Measurements from ENCODE around the gene PRKCH.

The PRKCH gene

DNA sequence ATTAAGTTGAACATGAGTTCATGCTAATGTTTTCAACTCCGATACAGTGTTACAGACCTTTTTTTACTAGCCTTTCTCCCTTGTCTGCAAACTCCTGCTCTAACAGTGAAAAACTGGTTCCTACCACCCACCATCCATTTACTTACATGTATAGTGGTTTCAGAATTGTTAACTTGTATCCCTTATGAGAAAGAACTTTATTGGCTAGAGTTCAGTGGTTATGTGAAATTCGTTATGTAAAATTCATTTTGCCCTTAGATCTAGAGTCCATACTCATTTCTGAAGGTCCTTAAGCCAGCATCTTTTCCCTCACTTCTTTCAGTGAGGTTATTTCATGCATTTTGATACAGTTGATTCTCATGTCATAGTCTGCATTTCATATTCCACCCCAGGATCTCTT lies 51.0 kb downstream of the PRKCH start:
- DNase-seq (ENCODE audit: low spot score), result no peak

GRCh38 chr14:61372842-61373555 lies 51.6 kb downstream of the PRKCH start:
- H3K36me3 ChIP-seq (replicated peaks in 1 of 2; ENCODE audit: control insufficient read depth in 2 of 2, insufficient read depth in 2 of 2, low read length in 2 of 2), result no peaks in the 10 kb centered on the region
- H3K4me2 ChIP-seq (ENCODE audit: insufficient read depth, low read length, poor library complexity, severe bottlenecking), result no peak overlapping the region
- no peak overlapping the region for H2BK15ac ChIP-seq (ENCODE audit: low read length)
- no peak overlapping the region for H4K8ac ChIP-seq (ENCODE audit: low read depth, low read length)
- H3K27ac ChIP-seq (replicated peaks; ENCODE audit: low read length), result no peak overlapping the region
- no peak for DNase-seq (ENCODE audit: low spot score)
- no peaks in the 10 kb centered on the region for H3K79me1 ChIP-seq (ENCODE audit: low read depth, low read length)
- H3K4me3 ChIP-seq (ENCODE audit: low read length in 2 of 2), result no peak overlapping the region
- no peak overlapping the region for H2BK5ac ChIP-seq (ENCODE audit: low read length)
- no peak overlapping the region for H4K91ac ChIP-seq (ENCODE audit: low read depth, low read length, poor library complexity)
- H2BK12ac ChIP-seq (ENCODE audit: low read length), result no peak overlapping the region
- H2AK5ac ChIP-seq (ENCODE audit: low read depth, low read length), result no peak overlapping the region
- H3K14ac ChIP-seq (ENCODE audit: low read length), result no peak overlapping the region
- H3K9me3 ChIP-seq (replicated peaks in 1 of 2; ENCODE audit: control insufficient read depth in 2 of 2, insufficient read depth in 1 of 2, low read depth in 1 of 2, low read length in 2 of 2), result peaks cover 0 to 13% of the 10 kb centered on the region in 2 donors
- H3K4me1 ChIP-seq (ENCODE audit: control insufficient read depth in 2 of 2, insufficient read depth in 1 of 2, low read depth in 1 of 2, low read length in 2 of 2), result peaks cover 0 to 2% of the 10 kb centered on the region in 2 donors
- H2BK120ac ChIP-seq (ENCODE audit: low read depth, low read length), result no peak overlapping the region
- H2AFZ ChIP-seq (ENCODE audit: low read length), result no peak overlapping the region
- no peak overlapping the region for H3K9ac ChIP-seq (ENCODE audit: low read depth, low read length, poor library complexity)
- no peak overlapping the region for H3K4ac ChIP-seq (ENCODE audit: low read length)
- H3K27me3 ChIP-seq (ENCODE audit: control insufficient read depth in 3 of 3, insufficient read depth in 3 of 3, low read depth in 1 of 3, low read length in 3 of 3), result no peaks in the 10 kb centered on the region
- WGBS, 2 donors (ENCODE audit: extremely low coverage in 2 of 2, insufficient read length in 2 of 2, insufficient replicate concordance in 1 of 2), result no CpG with 5 or more reads among the region's 3 CpGs
- H3K18ac ChIP-seq (ENCODE audit: low read length), result no peak overlapping the region
- H3K23ac ChIP-seq (ENCODE audit: low read depth, low read length, poor library complexity), result no peak overlapping the region

More for the DNA sequence above, 51.0 kb downstream of the PRKCH start:
- H3K4me3 ChIP-seq (ENCODE audit: low read length in 2 of 2), result no peak overlapping the region
- WGBS, 2 donors (ENCODE audit: extremely low coverage in 2 of 2, insufficient read length in 2 of 2, insufficient replicate concordance in 1 of 2), result no CpG with 5 or more reads among the region's 2 CpGs
- no peak overlapping the region for H2BK15ac ChIP-seq (ENCODE audit: low read length)
- no peak overlapping the region for H3K4me2 ChIP-seq (ENCODE audit: insufficient read depth, low read length, poor library complexity, severe bottlenecking)
- H3K14ac ChIP-seq (ENCODE audit: low read length), result no peak overlapping the region
- no peak overlapping the region for H2BK120ac ChIP-seq (ENCODE audit: low read depth, low read length)
- H4K8ac ChIP-seq (ENCODE audit: low read depth, low read length), result no peak overlapping the region
- no peak overlapping the region for H3K23ac ChIP-seq (ENCODE audit: low read depth, low read length, poor library complexity)
- H2AFZ ChIP-seq (ENCODE audit: low read length), result no peak overlapping the region
- no peak overlapping the region for H3K9ac ChIP-seq (ENCODE audit: low read depth, low read length, poor library complexity)
- no peak overlapping the region for H3K27ac ChIP-seq (replicated peaks; ENCODE audit: low read length)
- no peaks in the 10 kb centered on the region for H3K27me3 ChIP-seq (ENCODE audit: control insufficient read depth in 3 of 3, insufficient read depth in 3 of 3, low read depth in 1 of 3, low read length in 3 of 3)
- no peaks in the 10 kb centered on the region for H3K79me1 ChIP-seq (ENCODE audit: low read depth, low read length)
- H2AK5ac ChIP-seq (ENCODE audit: low read depth, low read length), result no peak overlapping the region
- H2BK5ac ChIP-seq (ENCODE audit: low read length), result no peak overlapping the region
- H3K4me1 ChIP-seq (ENCODE audit: control insufficient read depth in 2 of 2, insufficient read depth in 1 of 2, low read depth in 1 of 2, low read length in 2 of 2), result peaks cover 0 to 2% of the 10 kb centered on the region in 2 donors
- no peak overlapping the region for H2BK12ac ChIP-seq (ENCODE audit: low read length)
- H4K91ac ChIP-seq (ENCODE audit: low read depth, low read length, poor library complexity), result no peak overlapping the region
- H3K36me3 ChIP-seq (replicated peaks in 1 of 2; ENCODE audit: control insufficient read depth in 2 of 2, insufficient read depth in 2 of 2, low read length in 2 of 2), result no peaks in the 10 kb centered on the region
- no peak overlapping the region for H3K18ac ChIP-seq (ENCODE audit: low read length)
- H3K9me3 ChIP-seq (replicated peaks in 1 of 2; ENCODE audit: control insufficient read depth in 2 of 2, insufficient read depth in 1 of 2, low read depth in 1 of 2, low read length in 2 of 2), result peaks cover 0 to 13% of the 10 kb centered on the region in 2 donors
- H3K4ac ChIP-seq (ENCODE audit: low read length), result no peak overlapping the region

- Histone ChIP-seq H3K4me1 (ENCODE audit: control insufficient read depth in 2 of 2, insufficient read depth in 1 of 2, low read depth in 1 of 2, low read length in 2 of 2) (no peaks in the 10 kb centered on the region), H2BK12ac (ENCODE audit: low read length) (no peak overlapping the region), H3K27me3 (ENCODE audit: control insufficient read depth in 3 of 3, insufficient read depth in 3 of 3, low read depth in 1 of 3, low read length in 3 of 3) (no peaks in the 10 kb centered on the region), H2BK120ac (ENCODE audit: low read depth, low read length) (no peak overlapping the region), H3K9me3 (replicated peaks in 1 of 2; ENCODE audit: control insufficient read depth in 2 of 2, insufficient read depth in 1 of 2, low read depth in 1 of 2, low read length in 2 of 2) (peaks cover 0 to 13% of the 10 kb centered on the region in 2 donors), H4K91ac (ENCODE audit: low read depth, low read length, poor library complexity) (no peak overlapping the region), H3K23ac (ENCODE audit: low read depth, low read length, poor library complexity) (no peak overlapping the region), H3K9ac (ENCODE audit: low read depth, low read length, poor library complexity) (no peak overlapping the region), H3K79me1 (ENCODE audit: low read depth, low read length) (no peaks in the 10 kb centered on the region), H3K4me3 (ENCODE audit: low read length in 2 of 2) (no peak overlapping the region), H4K8ac (ENCODE audit: low read depth, low read length) (no peak overlapping the region), H3K4me2 (ENCODE audit: insufficient read depth, low read length, poor library complexity, severe bottlenecking) (no peak overlapping the region), H2BK15ac (ENCODE audit: low read length) (no peak overlapping the region), H3K14ac (ENCODE audit: low read length) (no peak overlapping the region), H3K27ac (replicated peaks; ENCODE audit: low read length) (no peak overlapping the region), H2AFZ (ENCODE audit: low read length) (no peak overlapping the region), H3K4ac (ENCODE audit: low read length) (no peak overlapping the region), H3K18ac (ENCODE audit: low read length) (no peak overlapping the region), H2AK5ac (ENCODE audit: low read depth, low read length) (no peak overlapping the region), H2BK5ac (ENCODE audit: low read length) (no peak overlapping the region), H3K36me3 (replicated peaks in 1 of 2; ENCODE audit: control insufficient read depth in 2 of 2, insufficient read depth in 2 of 2, low read length in 2 of 2) (no peaks in the 10 kb centered on the region)
- DNase-seq (ENCODE audit: low spot score), result no peak
- WGBS, 2 donors (ENCODE audit: extremely low coverage in 2 of 2, insufficient read length in 2 of 2, insufficient replicate concordance in 1 of 2), result no CpG with 5 or more reads among the region's 3 CpGs
Measured at GRCh38 chr14:61374284-61374683, 52.9 kb downstream of the PRKCH start.

DNA sequence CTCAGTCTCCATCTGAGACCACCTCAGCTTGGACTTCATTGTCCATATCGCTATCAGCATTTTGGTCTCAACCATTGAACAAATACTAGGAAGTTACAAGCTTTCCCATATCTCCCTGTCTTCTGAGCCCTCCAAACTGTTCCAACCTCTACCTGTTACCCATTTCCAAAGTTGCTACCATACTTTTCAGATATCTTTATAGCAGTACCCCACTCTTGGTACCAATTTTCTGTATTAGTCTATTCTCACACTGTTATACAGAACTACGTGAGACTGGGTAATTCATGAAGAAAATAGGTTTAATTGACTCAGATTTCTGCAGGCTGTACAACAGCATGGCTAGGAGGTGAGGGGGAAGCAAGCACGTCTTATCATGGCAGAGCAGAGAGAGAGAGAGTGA lies 53.8 kb downstream of the PRKCH start:
- no peak overlapping the region for H3K4me2 ChIP-seq (ENCODE audit: insufficient read depth, low read length, poor library complexity, severe bottlenecking)
- no peak overlapping the region for H3K23ac ChIP-seq (ENCODE audit: low read depth, low read length, poor library complexity)
- H2BK5ac ChIP-seq (ENCODE audit: low read length), result no peak overlapping the region
- H3K14ac ChIP-seq (ENCODE audit: low read length), result no peak overlapping the region
- no peak overlapping the region for H3K4ac ChIP-seq (ENCODE audit: low read length)
- H3K79me1 ChIP-seq (ENCODE audit: low read depth, low read length), result no peaks in the 10 kb centered on the region
- no peak overlapping the region for H2AFZ ChIP-seq (ENCODE audit: low read length)
- no peak overlapping the region for H3K4me3 ChIP-seq (ENCODE audit: low read length in 2 of 2)
- no peaks in the 10 kb centered on the region for H3K36me3 ChIP-seq (replicated peaks in 1 of 2; ENCODE audit: control insufficient read depth in 2 of 2, insufficient read depth in 2 of 2, low read length in 2 of 2)
- H4K8ac ChIP-seq (ENCODE audit: low read depth, low read length), result no peak overlapping the region
- no peak overlapping the region for H2BK120ac ChIP-seq (ENCODE audit: low read depth, low read length)
- no CpG with 5 or more reads among the region's 3 CpGs for WGBS, 2 donors (ENCODE audit: extremely low coverage in 2 of 2, insufficient read length in 2 of 2, insufficient replicate concordance in 1 of 2)
- H2BK12ac ChIP-seq (ENCODE audit: low read length), result no peak overlapping the region
- H3K9ac ChIP-seq (ENCODE audit: low read depth, low read length, poor library complexity), result no peak overlapping the region
- no peak overlapping the region for H2AK5ac ChIP-seq (ENCODE audit: low read depth, low read length)
- no peak overlapping the region for H3K18ac ChIP-seq (ENCODE audit: low read length)
- H3K27ac ChIP-seq (replicated peaks; ENCODE audit: low read length), result no peak overlapping the region
- no peak overlapping the region for H4K91ac ChIP-seq (ENCODE audit: low read depth, low read length, poor library complexity)
- no peak for DNase-seq (ENCODE audit: low spot score)
- no peaks in the 10 kb centered on the region for H3K4me1 ChIP-seq (ENCODE audit: control insufficient read depth in 2 of 2, insufficient read depth in 1 of 2, low read depth in 1 of 2, low read length in 2 of 2)
- no peak overlapping the region for H2BK15ac ChIP-seq (ENCODE audit: low read length)
- H3K27me3 ChIP-seq (ENCODE audit: control insufficient read depth in 3 of 3, insufficient read depth in 3 of 3, low read depth in 1 of 3, low read length in 3 of 3), result no peaks in the 10 kb centered on the region
- H3K9me3 ChIP-seq (replicated peaks in 1 of 2; ENCODE audit: control insufficient read depth in 2 of 2, insufficient read depth in 1 of 2, low read depth in 1 of 2, low read length in 2 of 2), result peaks cover 0 to 13% of the 10 kb centered on the region in 2 donors

All from neuronal stem cell (in vitro differentiated cells).